ENCODE measurements around the gene MEIOSIN. TPM values are rescaled to one million over a fixed set of nuclear protein-coding genes. Genes with fewer than 3 reads are reported as not detected.
"Not testable (repeated sequence)": the region's sequence is repeated elsewhere in the genome, so short reads cannot be mapped to it uniquely, and the experiment has no call there.

Gene MEIOSIN
- total and polyA plus RNA-seq, 4 donors: not detected

GRCh38 chr19:45794627-45795026 lies 61.4 kb downstream of the MEIOSIN start:
- WGBS, 2 donors: 79 to 85% methylated on average over 2 of the region's 2 CpGs
- H3K9me3 ChIP-seq (ENCODE audit: control insufficient read depth, low read length): no peaks in the 10 kb centered on the region
- intact Hi-C loops (cut with DNase I): no loop called here

DNA sequence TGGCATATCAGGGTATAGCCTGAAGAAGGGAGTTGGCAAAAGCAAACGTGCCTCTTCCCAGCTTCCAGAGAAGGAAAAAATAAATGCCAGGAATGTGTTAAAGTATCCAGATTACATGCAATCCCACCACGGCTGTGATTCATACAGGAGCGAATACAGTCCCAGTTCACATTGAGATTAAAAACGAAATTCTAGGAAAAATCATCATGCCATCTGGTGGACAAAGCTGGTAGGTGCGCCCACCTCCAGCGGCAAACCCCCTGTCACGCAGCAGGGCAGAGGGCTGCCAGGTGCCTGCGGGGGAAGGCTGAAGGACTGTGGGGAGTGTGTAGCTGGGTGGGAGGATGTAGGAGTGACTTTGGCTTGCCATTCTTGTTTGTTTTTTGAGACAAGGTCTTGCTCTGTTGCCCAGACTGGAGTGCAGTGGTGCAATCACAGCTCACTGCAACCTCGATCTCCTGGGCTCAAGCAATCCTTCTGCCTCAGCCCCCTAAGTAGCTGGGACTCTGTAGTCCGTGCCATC lies 65.8 kb downstream of the MEIOSIN start:
- ATAC-seq (ENCODE audit: low FRiP score) (peak; percentile 91), DNase-seq (peak; percentile 76 to 80)
- Histone ChIP-seq H3K4me1 (ENCODE audit: control insufficient read depth in 1 of 2, insufficient read depth in 2 of 2, low read length in 2 of 2) (no peaks in the 10 kb centered on the region), H3K4me3 (ENCODE audit: low read length in 2 of 2) (no peak overlapping the region), H3K9me3 (ENCODE audit: control insufficient read depth, low read length) (no peaks in the 10 kb centered on the region), H3K27me3 (ENCODE audit: control insufficient read depth in 1 of 2, insufficient read depth in 2 of 2, low read length in 1 of 2) (no peaks in the 10 kb centered on the region), H3K27ac (ENCODE audit: low read depth in 1 of 2, low read length in 2 of 2) (no peak overlapping the region), H3K36me3 (ENCODE audit: control insufficient read depth in 1 of 2, insufficient read depth in 2 of 2, low read length in 1 of 2) (no peaks in the 10 kb centered on the region)
- 6 to 7% methylated on average over 10 of the region's 10 CpGs for WGBS, 2 donors
- intact Hi-C loops (cut with DNase I): loop anchor here (1.0 to 2.0 kb wide), 2 partner anchors 28 to 29 kb away; no protein-coding TSS in a partner anchor

More at GRCh38 chr19:45794627-45795026, 61.4 kb downstream of the MEIOSIN start:
- no peaks in the 10 kb centered on the region for H3K27me3 ChIP-seq (ENCODE audit: control insufficient read depth in 1 of 2, insufficient read depth in 2 of 2, low read length in 1 of 2)
- H3K36me3 ChIP-seq (ENCODE audit: control insufficient read depth in 1 of 2, insufficient read depth in 2 of 2, low read length in 1 of 2): no peaks in the 10 kb centered on the region
- ATAC-seq (ENCODE audit: low FRiP score) (no peak), DNase-seq (no peak)
- no peaks in the 10 kb centered on the region for H3K4me1 ChIP-seq (ENCODE audit: control insufficient read depth in 1 of 2, insufficient read depth in 2 of 2, low read length in 2 of 2)
- H3K27ac ChIP-seq (ENCODE audit: low read depth in 1 of 2, low read length in 2 of 2): no peak overlapping the region
- no peak overlapping the region for H3K4me3 ChIP-seq (ENCODE audit: low read length in 2 of 2)

DNA sequence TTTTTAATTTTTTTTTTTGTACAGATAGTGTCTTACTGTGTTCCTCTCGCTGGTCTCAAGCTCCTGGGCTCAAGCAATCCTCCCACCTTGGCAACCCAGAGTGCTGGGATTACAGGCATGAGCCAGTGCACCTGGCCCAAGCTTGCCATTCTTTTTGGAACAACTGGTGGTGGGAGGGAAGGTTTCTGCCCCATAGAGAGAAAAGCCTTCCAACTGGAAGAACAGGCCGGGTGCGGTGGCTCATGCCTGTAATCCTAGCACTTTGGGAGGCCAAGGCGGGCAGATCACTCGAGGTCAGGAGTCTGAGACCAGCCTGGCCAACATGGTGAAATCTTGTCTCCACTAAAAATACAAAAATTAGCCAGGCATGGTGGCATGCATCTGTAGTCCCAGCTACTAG lies 66.3 kb downstream of the MEIOSIN start:
- ATAC-seq (ENCODE audit: low FRiP score): not testable (repeated sequence)

DNA sequence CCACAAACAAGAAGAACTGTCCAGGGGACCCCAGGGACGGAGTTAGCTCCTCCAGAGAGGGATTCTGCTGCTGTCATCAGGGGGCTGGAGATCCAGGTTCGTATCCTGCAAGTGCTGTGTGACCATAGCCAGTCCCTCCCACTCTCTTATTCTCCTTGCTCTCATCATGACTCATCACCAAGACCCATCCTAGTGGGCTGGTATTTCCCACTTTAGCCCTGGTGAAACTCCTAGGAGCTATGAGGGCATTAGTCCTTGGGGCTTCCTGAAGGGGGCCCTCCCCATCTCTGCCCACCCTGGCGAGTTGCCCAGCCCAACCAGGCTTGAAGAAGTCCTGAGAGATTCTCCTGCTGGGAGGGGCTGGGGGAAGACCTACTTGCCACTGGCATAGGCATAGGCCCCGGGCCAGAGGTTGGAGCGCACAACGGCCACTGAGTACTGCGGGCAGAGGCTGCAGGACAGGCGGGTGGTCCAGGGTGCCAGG lies 66.9 kb downstream of the MEIOSIN start:
- Histone ChIP-seq H3K9me3 (ENCODE audit: control insufficient read depth, low read length) (no peaks in the 10 kb centered on the region), H3K27ac (ENCODE audit: low read depth in 1 of 2, low read length in 2 of 2) (no peak overlapping the region), H3K4me3 (ENCODE audit: low read length in 2 of 2) (no peak overlapping the region), H3K27me3 (ENCODE audit: control insufficient read depth in 1 of 2, insufficient read depth in 2 of 2, low read length in 1 of 2) (no peaks in the 10 kb centered on the region), H3K36me3 (ENCODE audit: control insufficient read depth in 1 of 2, insufficient read depth in 2 of 2, low read length in 1 of 2) (no peaks in the 10 kb centered on the region), H3K4me1 (ENCODE audit: control insufficient read depth in 1 of 2, insufficient read depth in 2 of 2, low read length in 2 of 2) (no peaks in the 10 kb centered on the region)
- intact Hi-C loops (cut with DNase I): no loop called here
- DNase-seq (peak in 1 of 2 donors; percentile 76), ATAC-seq (ENCODE audit: low FRiP score) (no peak)
- 78 to 82% methylated on average over 8 of the region's 8 CpGs for WGBS, 2 donors

More for the DNA sequence above, 66.3 kb downstream of the MEIOSIN start:
- not testable (repeated sequence) for DNase-seq; H3K9me3 ChIP-seq (ENCODE audit: control insufficient read depth, low read length); H3K27ac ChIP-seq (ENCODE audit: low read depth in 1 of 2, low read length in 2 of 2); H3K36me3 ChIP-seq (ENCODE audit: control insufficient read depth in 1 of 2, insufficient read depth in 2 of 2, low read length in 1 of 2); H3K27me3 ChIP-seq (ENCODE audit: control insufficient read depth in 1 of 2, insufficient read depth in 2 of 2, low read length in 1 of 2); H3K4me3 ChIP-seq (ENCODE audit: low read length in 2 of 2); H3K4me1 ChIP-seq (ENCODE audit: control insufficient read depth in 1 of 2, insufficient read depth in 2 of 2, low read length in 2 of 2)
- 89 to 90% methylated on average over 5 of the region's 5 CpGs for WGBS, 2 donors
- intact Hi-C loops (cut with DNase I): loop anchor here (1.0 to 2.0 kb wide), 2 partner anchors 29 kb away; no protein-coding TSS in a partner anchor

DNA sequence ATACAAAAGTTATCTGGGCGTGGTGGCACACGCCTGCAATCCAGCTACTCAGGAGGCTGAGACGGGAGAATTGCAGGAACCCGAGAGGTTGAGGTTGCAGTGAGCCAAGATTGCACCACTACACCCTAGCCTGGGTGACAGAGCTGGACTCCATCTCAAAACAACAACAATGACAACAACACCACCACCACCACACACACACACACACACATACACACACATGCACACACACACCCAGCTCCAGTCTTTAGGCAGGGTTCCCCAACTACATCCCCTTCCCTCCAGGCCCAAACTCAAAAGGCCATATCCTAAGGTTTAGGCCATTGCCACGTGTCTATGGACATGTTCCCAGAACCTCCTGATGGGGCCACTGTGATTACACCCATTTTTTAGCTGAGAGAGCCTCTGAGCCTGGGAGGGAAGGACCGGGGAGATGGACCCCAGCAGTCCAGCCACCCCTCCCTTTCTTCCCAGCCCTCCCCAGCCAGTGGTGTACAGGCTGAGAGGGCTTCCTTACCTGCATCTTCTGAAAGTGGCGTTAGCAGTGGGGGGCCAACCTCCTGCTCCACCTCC lies 68.5 kb downstream of the MEIOSIN start:
- H3K27me3 ChIP-seq (ENCODE audit: control insufficient read depth in 1 of 2, insufficient read depth in 2 of 2, low read length in 1 of 2): no peaks in the 10 kb centered on the region
- H3K36me3 ChIP-seq (ENCODE audit: control insufficient read depth in 1 of 2, insufficient read depth in 2 of 2, low read length in 1 of 2): no peaks in the 10 kb centered on the region
- ATAC-seq (ENCODE audit: low FRiP score) (no peak), DNase-seq (no peak)
- no peak overlapping the region for H3K4me3 ChIP-seq (ENCODE audit: low read length in 2 of 2)
- intact Hi-C loops (cut with DNase I): no loop called here
- WGBS, 2 donors: 85 to 89% methylated on average over 7 of the region's 7 CpGs
- no peak overlapping the region for H3K27ac ChIP-seq (ENCODE audit: low read depth in 1 of 2, low read length in 2 of 2)
- H3K9me3 ChIP-seq (ENCODE audit: control insufficient read depth, low read length): no peaks in the 10 kb centered on the region
- no peaks in the 10 kb centered on the region for H3K4me1 ChIP-seq (ENCODE audit: control insufficient read depth in 1 of 2, insufficient read depth in 2 of 2, low read length in 2 of 2)

- H3K4me1 ChIP-seq (ENCODE audit: control insufficient read depth in 1 of 2, insufficient read depth in 2 of 2, low read length in 2 of 2): no peaks in the 10 kb centered on the region
- intact Hi-C loops (cut with DNase I): no loop called here
- DNase-seq (peak in 1 of 2 donors; percentile 74), ATAC-seq (ENCODE audit: low FRiP score) (no peak)
- no peaks in the 10 kb centered on the region for H3K27me3 ChIP-seq (ENCODE audit: control insufficient read depth in 1 of 2, insufficient read depth in 2 of 2, low read length in 1 of 2)
- H3K27ac ChIP-seq (ENCODE audit: low read depth in 1 of 2, low read length in 2 of 2): no peak overlapping the region
- 92% methylated on average over 53 to 57 of the region's 57 CpGs for WGBS, 2 donors
- no peaks in the 10 kb centered on the region for H3K36me3 ChIP-seq (ENCODE audit: control insufficient read depth in 1 of 2, insufficient read depth in 2 of 2, low read length in 1 of 2)
- H3K4me3 ChIP-seq (ENCODE audit: low read length in 2 of 2): no peak overlapping the region
- no peaks in the 10 kb centered on the region for H3K9me3 ChIP-seq (ENCODE audit: control insufficient read depth, low read length)
Measured at GRCh38 chr19:45804140-45804958, 71.1 kb downstream of the MEIOSIN start.

DNA sequence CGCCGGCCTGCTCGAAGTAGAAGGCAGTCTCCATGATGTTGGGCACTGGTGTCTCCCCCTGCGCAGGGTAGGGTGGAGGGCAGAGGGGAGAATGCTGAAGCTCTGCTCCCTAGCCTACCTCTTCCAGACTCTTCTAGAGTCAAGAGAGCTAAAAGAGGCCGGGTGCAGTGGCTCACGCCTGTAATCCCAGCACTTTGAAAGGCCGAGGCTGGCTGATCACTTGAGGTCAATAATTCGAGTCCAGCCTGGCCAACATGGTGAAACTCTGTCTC lies 71.7 kb downstream of the MEIOSIN start:
- Histone ChIP-seq H3K27me3 (ENCODE audit: control insufficient read depth in 1 of 2, insufficient read depth in 2 of 2, low read length in 1 of 2) (no peaks in the 10 kb centered on the region), H3K4me3 (ENCODE audit: low read length in 2 of 2) (no peak overlapping the region), H3K4me1 (ENCODE audit: control insufficient read depth in 1 of 2, insufficient read depth in 2 of 2, low read length in 2 of 2) (no peaks in the 10 kb centered on the region), H3K27ac (ENCODE audit: low read depth in 1 of 2, low read length in 2 of 2) (no peak overlapping the region), H3K36me3 (ENCODE audit: control insufficient read depth in 1 of 2, insufficient read depth in 2 of 2, low read length in 1 of 2) (no peaks in the 10 kb centered on the region), H3K9me3 (ENCODE audit: control insufficient read depth, low read length) (no peaks in the 10 kb centered on the region)
- intact Hi-C loops (cut with DNase I): no loop called here
- WGBS, 2 donors: 91 to 93% methylated on average over 8 of the region's 8 CpGs
- ATAC-seq (ENCODE audit: low FRiP score): no peak
- no peak for DNase-seq

DNA sequence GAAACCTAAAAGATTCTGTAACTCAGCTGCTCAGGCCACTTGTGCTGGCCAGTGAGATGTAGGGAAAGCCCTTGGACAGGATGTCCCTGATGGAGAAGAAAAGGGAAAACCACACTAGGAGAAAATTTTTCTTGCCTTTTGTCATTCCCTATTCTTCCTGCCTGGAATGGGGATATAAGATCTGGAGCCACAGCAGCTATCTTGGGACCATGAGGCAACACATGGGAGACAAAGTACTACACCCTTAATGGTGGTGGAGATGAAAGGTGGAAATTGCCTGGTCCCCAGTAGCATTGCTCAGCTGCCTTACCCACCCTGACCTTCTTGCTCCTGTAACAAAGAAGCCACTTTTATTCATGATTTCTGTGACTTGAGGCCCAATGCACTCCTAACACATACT lies 72.5 kb downstream of the MEIOSIN start:
- ATAC-seq (ENCODE audit: low FRiP score) (no peak), DNase-seq (no peak)
- no peaks in the 10 kb centered on the region for H3K9me3 ChIP-seq (ENCODE audit: control insufficient read depth, low read length)
- intact Hi-C loops (cut with DNase I): no loop called here
- no peaks in the 10 kb centered on the region for H3K4me1 ChIP-seq (ENCODE audit: control insufficient read depth in 1 of 2, insufficient read depth in 2 of 2, low read length in 2 of 2)
- no peaks in the 10 kb centered on the region for H3K27me3 ChIP-seq (ENCODE audit: control insufficient read depth in 1 of 2, insufficient read depth in 2 of 2, low read length in 1 of 2)
- H3K36me3 ChIP-seq (ENCODE audit: control insufficient read depth in 1 of 2, insufficient read depth in 2 of 2, low read length in 1 of 2): no peaks in the 10 kb centered on the region
- no peak overlapping the region for H3K27ac ChIP-seq (ENCODE audit: low read depth in 1 of 2, low read length in 2 of 2)
- no peak overlapping the region for H3K4me3 ChIP-seq (ENCODE audit: low read length in 2 of 2)

Data from aorta (tissue), 5 donors.